Right kidney (tissue), 1 donor: ENCODE results near the gene CPA1.

Experiments used
- DNase-seq: peaks from one replicate; pipeline ENCODE4 v3.0.0-alpha.2; 2016

The CPA1 gene

DNA sequence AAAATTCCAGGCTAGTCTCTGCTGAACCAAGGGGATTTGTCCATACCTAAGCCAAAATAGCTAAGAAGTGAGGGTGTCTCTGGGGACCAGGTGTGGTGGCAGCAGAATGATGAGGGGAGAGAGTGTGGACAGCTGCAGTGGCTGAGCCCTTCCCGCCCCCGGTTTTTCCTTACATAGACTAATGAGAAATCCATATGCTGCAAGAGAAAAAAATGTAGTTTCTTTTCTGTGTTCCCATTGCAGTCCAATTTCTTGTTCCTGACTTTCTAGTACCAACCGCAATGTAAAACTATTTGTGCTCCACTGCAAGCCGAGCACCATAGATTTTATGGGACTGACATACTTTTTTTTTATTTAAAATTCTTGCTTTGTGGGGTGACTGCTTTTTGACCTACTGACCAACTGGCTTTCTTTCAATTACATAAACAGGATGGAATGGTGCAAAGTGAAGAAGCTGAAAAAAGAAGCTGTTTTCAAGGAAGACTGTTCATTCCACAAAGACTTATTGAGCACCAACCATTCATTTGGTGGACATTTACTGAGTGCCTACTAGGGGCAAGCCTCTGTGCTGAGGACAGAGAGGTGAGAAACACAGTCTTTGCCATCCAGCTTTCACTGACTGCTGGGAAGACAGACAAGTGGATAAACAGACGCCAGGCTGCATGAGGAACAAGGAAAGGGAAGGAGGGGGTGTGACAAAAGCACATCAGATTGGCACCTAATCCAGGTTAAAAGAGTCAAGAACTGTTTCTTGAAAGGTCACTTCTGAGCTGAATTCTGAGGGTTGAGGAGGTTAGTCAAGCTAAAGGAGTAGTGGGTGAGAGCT, 50.8 kb downstream of the CPA1 start:
- DNase-seq, result peak; percentile 67

DNA sequence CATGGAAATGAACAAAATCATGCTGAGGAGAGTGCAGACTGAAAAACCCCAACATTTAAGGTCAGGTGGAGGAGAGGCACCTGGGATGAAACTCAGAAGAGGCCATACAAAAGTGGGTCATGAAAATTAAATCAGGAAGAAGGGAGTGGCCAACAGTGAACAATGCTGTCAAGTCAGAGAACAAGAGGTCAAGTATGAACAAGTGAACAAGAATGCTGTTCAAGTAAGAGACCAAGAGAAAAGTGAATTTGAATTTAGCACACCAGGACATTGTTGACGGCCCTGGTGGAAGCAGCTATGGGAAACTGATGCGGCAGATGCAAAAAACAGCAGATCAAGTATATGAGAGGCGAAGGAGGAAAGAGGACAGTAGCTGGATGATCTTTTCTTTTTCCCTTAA, 52.6 kb downstream of the CPA1 start:
- DNase-seq, result no peak

DNA sequence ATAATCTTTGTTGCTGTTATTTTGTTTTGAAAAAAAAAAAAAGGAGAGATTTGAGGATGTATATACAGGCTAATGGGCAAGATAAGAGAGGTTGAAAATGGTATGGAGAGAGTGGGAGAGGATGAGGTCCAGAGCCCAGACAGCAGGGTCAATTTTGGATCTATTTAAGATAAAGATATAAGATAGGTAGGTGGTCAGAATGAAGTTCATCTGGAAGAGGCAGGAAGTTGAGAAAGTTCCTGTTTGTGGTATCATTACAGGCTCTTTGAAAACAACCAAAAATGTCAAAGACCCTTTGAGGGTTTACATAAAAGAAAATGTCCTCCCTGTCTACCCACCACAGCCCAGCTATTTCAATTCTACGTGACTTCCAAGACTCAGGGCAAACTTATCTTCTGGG, 53.0 kb downstream of the CPA1 start:
- DNase-seq, result no peak

DNA sequence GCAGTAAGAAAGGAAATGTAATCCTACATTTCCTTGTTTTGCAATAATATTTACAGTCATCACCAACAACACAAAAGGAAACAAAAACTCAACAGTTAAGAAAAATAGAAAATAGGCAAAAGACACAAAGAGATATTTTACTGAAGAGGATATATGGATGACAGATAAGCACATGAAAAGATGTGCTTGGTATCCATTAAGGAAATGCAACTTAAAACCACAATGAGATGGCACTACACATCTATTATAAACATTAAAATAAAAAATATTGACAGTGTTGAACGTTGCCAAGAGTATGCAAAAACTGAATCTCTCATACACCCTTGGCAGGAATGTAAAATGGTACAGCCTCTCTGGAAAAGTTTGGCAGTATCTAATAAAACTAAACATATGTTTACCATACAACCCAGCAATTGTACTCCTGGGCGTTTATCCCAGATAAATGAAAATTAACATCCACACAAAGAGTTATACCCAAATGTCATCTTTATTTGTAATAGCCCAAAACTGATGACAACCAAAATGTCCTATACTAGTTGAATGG, 55.1 kb downstream of the CPA1 start:
- no peak for DNase-seq

DNA sequence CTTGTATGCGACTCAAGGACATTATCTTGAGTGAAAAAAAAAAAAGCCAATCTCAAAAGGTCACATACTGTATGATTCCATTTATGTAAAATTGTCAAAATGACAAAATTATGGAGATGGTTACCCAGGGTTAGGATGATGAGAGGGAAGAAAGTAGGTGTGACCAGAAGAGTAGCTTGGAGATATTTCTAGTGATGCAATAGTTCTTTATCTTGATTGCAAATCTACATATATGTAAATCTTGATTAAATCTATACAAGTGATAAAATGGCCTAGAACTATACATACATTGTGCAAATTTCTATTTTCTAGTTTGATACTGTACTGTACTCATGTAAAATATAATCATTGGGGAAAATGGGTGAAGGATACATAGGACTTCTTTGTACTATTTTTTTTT, 56.0 kb downstream of the CPA1 start:
- no peak for DNase-seq
